WTC11 (cell line): ENCODE data around the gene GTSE1. TPM values are rescaled to one million over a fixed set of nuclear protein-coding genes. Genes with fewer than 3 reads are reported as not detected.
A peak's percentile ranks its signal among the peaks of the same experiment; 100 is the strongest.

ENCODE experiments used
- ATAC-seq: fragments of 200-7000 bp; cut with Tn5 transposase; 2 replicates; pipeline ENCODE4 v1.10.0; 2021; ENCODE audit warnings: mild to moderate bottlenecking, moderate library complexity
- CTCF ChIA-PET: fragments of 300-600 bp; sonication (Branson Sonifier 250); formaldehyde crosslinking; loops from one replicate; lab custom pipeline; 2021; ENCODE audit warnings: antibody characterized with exemption; lab: Charles Lee
- POLR2A ChIA-PET: fragments of 350-600 bp; sonication (Branson Sonifier 250); formaldehyde crosslinking; loops from one replicate; lab custom pipeline; 2021; ENCODE audit warnings: antibody characterized with exemption; lab: Charles Lee
- DNase-seq: peaks from one replicate; pipeline ENCODE4 v3.0.0; 2021; ENCODE audit warnings: low spot score
- H3K27ac Mint-ChIP-seq: 2 replicates; pipeline ENCODE4 v1.8.0; 2021; ENCODE audit warnings: mixed read lengths
- H3K27me3 Mint-ChIP-seq: 2 replicates; pipeline ENCODE4 v1.8.0; 2021; ENCODE audit warnings: low read depth, mild to moderate bottlenecking, moderate library complexity, mixed read lengths
- H3K36me3 Mint-ChIP-seq: 2 replicates; pipeline ENCODE4 v1.8.0; 2021; ENCODE audit warnings: mixed read lengths
- H3K4me1 Mint-ChIP-seq: 2 replicates; pipeline ENCODE4 v1.8.0; 2022; ENCODE audit warnings: mixed read lengths
- H3K4me3 Mint-ChIP-seq: 2 replicates; pipeline ENCODE4 v1.8.0; 2021; ENCODE audit warnings: mild to moderate bottlenecking, moderate library complexity, mixed read lengths
- H3K9me3 Mint-ChIP-seq: 2 replicates; pipeline ENCODE4 v1.8.0; 2021; ENCODE audit warnings: mixed read lengths
- AFF4 ChIP-seq: sonication (generic); formaldehyde crosslinking; IDR thresholded peaks from 2 replicates; pipeline ENCODE4 v1.8.1; 2023; ENCODE audit warnings: mild to moderate bottlenecking, missing genetic modification reagents, borderline replicate concordance
- ATF1 ChIP-seq: sonication (generic); formaldehyde crosslinking; IDR thresholded peaks from 2 replicates; pipeline ENCODE4 v1.8.1; 2023; ENCODE audit warnings: mild to moderate bottlenecking, moderate library complexity, missing genetic modification reagents
- ATF6 ChIP-seq: sonication (generic); formaldehyde crosslinking; IDR thresholded peaks from 2 replicates; pipeline ENCODE4 v1.8.1; 2023; ENCODE audit warnings: mild to moderate bottlenecking, missing genetic modification reagents
- CBFB ChIP-seq: sonication (generic); formaldehyde crosslinking; IDR thresholded peaks from 2 replicates; pipeline ENCODE4 v1.8.1; 2022; ENCODE audit warnings: mild to moderate bottlenecking, low read depth, missing genetic modification reagents
- E2F1 ChIP-seq: sonication (generic); formaldehyde crosslinking; IDR thresholded peaks from 2 replicates; pipeline ENCODE4 v1.8.0; 2022; ENCODE audit warnings: mild to moderate bottlenecking, missing genetic modification reagents
- ESRRA ChIP-seq: sonication (generic); formaldehyde crosslinking; IDR thresholded peaks from 2 replicates; pipeline ENCODE4 v1.8.1; 2022; ENCODE audit warnings: mild to moderate bottlenecking, missing genetic modification reagents, borderline replicate concordance
- GTF2I ChIP-seq: fragments of 250-450 bp; sonication (Bioruptor Pico); conservative IDR thresholded peaks from 2 replicates; pipeline ENCODE4 v1.4.0; 2021; ENCODE audit warnings: mild to moderate bottlenecking
- JAZF1 ChIP-seq: fragments of 250-450 bp; sonication (Bioruptor Pico); IDR thresholded peaks from 2 replicates; pipeline ENCODE4 v1.9.0; 2021; ENCODE audit warnings: moderate library complexity, mild to moderate bottlenecking, inconsistent platforms
- JUN ChIP-seq: sonication (generic); formaldehyde crosslinking; IDR thresholded peaks from 2 replicates; pipeline ENCODE4 v1.8.0; 2023; ENCODE audit warnings: mild to moderate bottlenecking, missing genetic modification reagents
- MLX ChIP-seq: sonication (generic); formaldehyde crosslinking; IDR thresholded peaks from 2 replicates; pipeline ENCODE4 v1.8.1; 2023; ENCODE audit warnings: mild to moderate bottlenecking, missing genetic modification reagents, moderate library complexity
- NFYB ChIP-seq: sonication (generic); formaldehyde crosslinking; conservative IDR thresholded peaks from 2 replicates; pipeline ENCODE4 v1.8.0; 2022; ENCODE audit warnings: low read depth, missing genetic modification reagents
- NR2C2 ChIP-seq: sonication (generic); formaldehyde crosslinking; IDR thresholded peaks from 2 replicates; pipeline ENCODE4 v1.8.0; 2022; ENCODE audit warnings: mild to moderate bottlenecking, missing genetic modification reagents
- PRDM15 ChIP-seq: sonication (generic); formaldehyde crosslinking; IDR thresholded peaks from 2 replicates; pipeline ENCODE4 v1.8.0; 2022; ENCODE audit warnings: missing genetic modification reagents
- PRRX2 ChIP-seq: fragments of 250-450 bp; sonication (Bioruptor Pico); IDR thresholded peaks from 2 replicates; pipeline ENCODE4 v1.8.0; 2021; ENCODE audit warnings: mild to moderate bottlenecking
- SMAD4 ChIP-seq: sonication (generic); formaldehyde crosslinking; IDR thresholded peaks from 2 replicates; pipeline ENCODE4 v1.8.0; 2022; ENCODE audit warnings: mild to moderate bottlenecking, missing genetic modification reagents
- ZBTB21 ChIP-seq: sonication (generic); formaldehyde crosslinking; IDR thresholded peaks from 2 replicates; pipeline ENCODE4 v1.8.1; 2023; ENCODE audit warnings: mild to moderate bottlenecking, missing genetic modification reagents, borderline replicate concordance
- ZNF121 ChIP-seq: sonication (generic); formaldehyde crosslinking; IDR thresholded peaks from 2 replicates; pipeline ENCODE4 v1.8.0; 2023; ENCODE audit warnings: missing genetic modification reagents
- ZNF263 ChIP-seq: sonication (generic); formaldehyde crosslinking; IDR thresholded peaks from 2 replicates; pipeline ENCODE4 v1.8.1; 2022; ENCODE audit warnings: low read depth, mild to moderate bottlenecking, moderate library complexity, missing genetic modification reagents
- ZNF317 ChIP-seq: sonication (generic); formaldehyde crosslinking; IDR thresholded peaks from 2 replicates; pipeline ENCODE4 v1.8.1; 2023; ENCODE audit warnings: low read depth, mild to moderate bottlenecking, moderate library complexity, missing genetic modification reagents, borderline replicate concordance
- ZNF512 ChIP-seq: sonication (generic); formaldehyde crosslinking; IDR thresholded peaks from 2 replicates; pipeline ENCODE4 v1.8.1; 2022; ENCODE audit warnings: missing genetic modification reagents, borderline replicate concordance
- total RNA-seq: library from RNA; stranded (reverse); gene quantifications from 3 replicates; pipeline ENCODE4 v1.2.3, GENCODE V29; 2021

Gene GTSE1
- total RNA-seq, 1 experiment from 2014 or later: 56.1 TPM

GRCh38 chr22:46250035-46250782 lies 46.5 kb upstream of the GTSE1 start, which contains the start of gene CDPF1 (continued):
- TF ChIP-seq SMAD4 (CRISPR knock-in tag) (peak; percentile 89; the same call in 1 of the 2 replicates), AFF4 (CRISPR knock-in tag) (no peak; the same call in 1 of the 2 replicates), NR2C2 (no peak), PRDM15 (CRISPR knock-in tag) (peak; percentile 54; the same call in 1 of the 2 replicates)

GRCh38 chr22:46250783-46251125 lies 45.9 kb upstream of the GTSE1 start:
- Mint-ChIP-seq H3K9me3 (no peaks in the 10 kb centered on the region), H3K27me3 (peaks cover 11% of the 10 kb centered on the region), H3K4me3 (peak overlapping the region; percentile 71), H3K4me1 (peaks cover 13% of the 10 kb centered on the region), H3K27ac (no peak overlapping the region), H3K36me3 (no peaks in the 10 kb centered on the region)
- CTCF ChIA-PET: interaction anchor here (0.6 to 3.6 kb wide), 7 partner anchors 12 to 245 kb away, joined by 3 to 25 read pairs (median 6); partner anchors contain the start of genes GTSE1, PKDREJ and TTC38
- peak; percentile 30 for DNase-seq
- POLR2A ChIA-PET: no interaction called here
- TF ChIP-seq ATF1 (CRISPR knock-in tag): no peak
- no peak for TF ChIP-seq JAZF1 (CRISPR knock-in tag)
- 0 out of 2 replicates have a peak, but pooled peaks have one; percentile 4 for TF ChIP-seq CBFB (CRISPR knock-in tag)
- no peak for TF ChIP-seq ZNF263
- peak; percentile 67 for TF ChIP-seq NR2C2
- no peak for TF ChIP-seq MLX
- TF ChIP-seq ZNF317 (CRISPR knock-in tag): no peak
- ATAC-seq: peak; percentile 16

- peaks cover 13% of the 10 kb centered on the region for H3K4me1 Mint-ChIP-seq
- peaks cover 16% of the 10 kb centered on the region for H3K27me3 Mint-ChIP-seq
- ATAC-seq: no peak
- CTCF ChIA-PET: interaction anchor here (1.5 to 3.6 kb wide), 2 partner anchors 11 to 17 kb away, joined by 12 to 25 read pairs; partner anchors contain the start of genes PKDREJ and TTC38
- H3K27ac Mint-ChIP-seq: no peak overlapping the region
- H3K4me3 Mint-ChIP-seq: peak overlapping the region; percentile 71
- H3K9me3 Mint-ChIP-seq: 0 out of 2 replicates have a peak, but pooled peaks cover under 1% of the 10 kb centered on the region
- DNase-seq: no peak
- POLR2A ChIA-PET: no interaction called here
- no peaks in the 10 kb centered on the region for H3K36me3 Mint-ChIP-seq
- no peak for TF ChIP-seq PRRX2 (CRISPR knock-in tag)
- no peak for TF ChIP-seq E2F1 (CRISPR knock-in tag)
- TF ChIP-seq ZNF121 (CRISPR knock-in tag): no peak
- TF ChIP-seq JUN (CRISPR knock-in tag): no peak
- TF ChIP-seq NFYB: no peak
- TF ChIP-seq ZBTB21: no peak
- no peak for TF ChIP-seq ESRRA (CRISPR knock-in tag)
- no peak for TF ChIP-seq ATF6 (CRISPR knock-in tag)
- TF ChIP-seq ZNF512 (CRISPR knock-in tag): no peak
- TF ChIP-seq GTF2I (CRISPR knock-in tag): no peak
- TF ChIP-seq ATF1 (CRISPR knock-in tag): no peak
Measured at GRCh38 chr22:46251266-46251665, 45.4 kb upstream of the GTSE1 start.
